DOHH2 (cell line): Measurements from ENCODE around the gene GCSAM.

Experiments used
- EZH2phosphoT487 ChIP-seq: fragments of 200-600 bp; sonication (generic); IDR thresholded peaks from 2 replicates; pipeline ENCODE4 v1.6.1; 2017; ENCODE audit warnings: borderline replicate concordance, mild to moderate bottlenecking, antibody characterized with exemption, low read length, moderate library complexity, mixed read lengths
- TF ChIP-seq, protein P1 (sequence below): fragments of 200-600 bp; sonication (generic); IDR thresholded peaks from one replicate; pipeline ENCODE4 v1.5.1; 2014; ENCODE audit warnings: antibody characterized with exemption, mild to moderate bottlenecking, low read depth, low read length; ENCODE audit not compliant: poor library complexity, severe bottlenecking

DNA sequence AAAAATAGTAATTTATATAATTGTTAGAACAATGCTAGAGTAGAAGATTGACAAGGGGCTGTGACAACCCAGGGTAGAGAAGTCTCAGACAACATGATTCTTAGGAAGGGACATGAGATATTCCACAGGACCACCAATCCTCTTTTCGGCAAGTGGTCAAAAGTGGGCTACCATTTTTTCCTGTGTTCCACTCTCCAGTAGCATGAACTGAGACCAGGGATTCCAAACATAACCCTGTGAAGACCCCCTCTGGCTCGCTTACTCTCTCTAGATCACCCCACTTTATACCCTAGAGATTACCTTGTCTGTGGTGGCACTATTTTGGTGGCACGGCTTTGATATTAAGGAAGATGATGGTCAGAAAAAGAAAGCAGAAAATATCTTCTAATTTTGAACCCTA, 960 bp downstream of the GCSAM start:
- TF ChIP-seq, protein P1, sequence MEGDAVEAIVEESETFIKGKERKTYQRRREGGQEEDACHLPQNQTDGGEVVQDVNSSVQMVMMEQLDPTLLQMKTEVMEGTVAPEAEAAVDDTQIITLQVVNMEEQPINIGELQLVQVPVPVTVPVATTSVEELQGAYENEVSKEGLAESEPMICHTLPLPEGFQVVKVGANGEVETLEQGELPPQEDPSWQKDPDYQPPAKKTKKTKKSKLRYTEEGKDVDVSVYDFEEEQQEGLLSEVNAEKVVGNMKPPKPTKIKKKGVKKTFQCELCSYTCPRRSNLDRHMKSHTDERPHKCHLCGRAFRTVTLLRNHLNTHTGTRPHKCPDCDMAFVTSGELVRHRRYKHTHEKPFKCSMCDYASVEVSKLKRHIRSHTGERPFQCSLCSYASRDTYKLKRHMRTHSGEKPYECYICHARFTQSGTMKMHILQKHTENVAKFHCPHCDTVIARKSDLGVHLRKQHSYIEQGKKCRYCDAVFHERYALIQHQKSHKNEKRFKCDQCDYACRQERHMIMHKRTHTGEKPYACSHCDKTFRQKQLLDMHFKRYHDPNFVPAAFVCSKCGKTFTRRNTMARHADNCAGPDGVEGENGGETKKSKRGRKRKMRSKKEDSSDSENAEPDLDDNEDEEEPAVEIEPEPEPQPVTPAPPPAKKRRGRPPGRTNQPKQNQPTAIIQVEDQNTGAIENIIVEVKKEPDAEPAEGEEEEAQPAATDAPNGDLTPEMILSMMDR = no peak
- no peak for TF ChIP-seq EZH2phosphoT487
